UCSD-AML1 (cell line): Measurements from ENCODE around the gene GPX5.

Source experiments
- DNase-seq: peaks from one replicate; lab custom pipeline; 2025; ENCODE audit not compliant: unreplicated experiment; lab: John Stamatoyannopoulos, UW

GPX5 gene

DNA sequence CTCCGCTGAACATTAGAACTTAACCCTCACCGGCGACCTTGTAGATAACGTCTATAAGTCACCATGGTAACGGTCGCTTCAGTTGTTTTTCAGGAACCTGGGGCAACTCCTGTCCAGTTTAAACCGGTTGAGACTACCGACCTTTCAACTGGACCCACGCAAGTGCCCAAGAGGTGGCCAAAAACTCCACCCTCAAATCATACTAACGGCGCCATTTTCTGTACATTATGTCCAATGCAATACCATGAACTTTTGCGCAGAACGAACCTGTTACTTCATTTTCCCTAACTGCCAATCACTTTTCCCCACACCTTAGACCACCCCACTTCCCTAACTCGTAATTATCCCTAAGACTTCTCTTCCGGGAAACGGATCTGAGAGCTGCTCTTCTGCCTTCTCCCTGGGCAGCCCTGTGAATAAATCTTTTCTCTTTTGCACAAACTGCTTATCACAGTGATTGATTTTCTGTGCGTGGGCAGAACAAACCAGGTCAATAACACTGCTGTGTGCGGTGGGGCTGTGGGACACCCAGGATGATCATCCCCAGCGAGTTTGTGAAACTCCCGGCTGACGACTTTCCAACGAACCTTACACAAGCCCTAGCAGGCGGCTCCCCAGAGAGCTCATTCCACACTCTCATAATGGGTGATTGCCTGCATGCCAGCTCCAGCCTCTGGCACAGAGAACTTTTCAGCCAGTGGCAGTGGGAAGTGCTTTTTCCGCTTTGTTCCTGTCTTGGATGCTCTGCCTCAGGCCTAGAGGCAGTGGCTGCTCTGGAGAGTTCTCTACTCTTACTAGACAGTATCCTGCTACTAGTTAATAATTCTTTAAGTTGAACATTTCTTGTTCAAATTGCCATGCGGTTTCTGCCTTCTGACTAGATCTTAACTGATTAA lies 28.6 kb downstream of the GPX5 start:
- DNase-seq = no peak

DNA sequence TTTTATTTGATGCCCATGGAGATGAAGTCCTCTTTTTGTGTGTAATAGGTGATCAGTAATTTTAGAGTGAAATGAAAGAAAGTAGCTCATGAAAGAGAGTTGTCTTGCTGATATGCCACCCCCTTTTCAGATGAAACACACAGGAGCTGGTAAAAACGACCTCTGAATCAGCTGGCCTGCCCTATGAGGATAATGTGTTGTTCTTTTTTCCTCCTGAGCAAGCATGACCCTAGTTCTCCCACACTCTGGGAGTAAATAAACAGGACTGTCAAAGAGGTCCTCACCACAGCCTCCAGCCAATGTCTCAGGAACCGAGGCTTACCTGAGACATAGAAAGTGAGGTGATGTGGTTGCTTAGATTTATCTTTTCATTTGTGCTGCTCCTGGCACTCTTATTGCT lies 29.5 kb downstream of the GPX5 start:
- no peak for DNase-seq

DNA sequence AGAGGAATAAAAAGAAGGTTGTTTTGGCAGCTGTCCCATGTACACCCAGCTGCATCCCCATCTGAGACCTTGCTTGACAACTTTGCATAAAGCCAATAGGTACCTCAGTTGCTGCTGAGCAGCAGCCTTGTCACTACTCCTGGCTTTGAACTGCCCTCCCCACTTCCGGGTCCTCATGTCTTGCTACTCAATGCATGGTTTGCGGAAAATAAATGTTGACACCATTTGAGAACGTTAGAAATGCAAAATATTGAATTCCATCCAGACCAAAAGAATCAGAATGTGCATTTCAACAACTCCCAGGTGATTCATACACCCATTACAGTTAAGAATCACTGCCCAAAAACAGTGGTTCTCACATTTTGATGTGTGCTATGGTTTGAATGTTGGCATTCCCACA lies 32.9 kb downstream of the GPX5 start:
- no peak for DNase-seq

DNA sequence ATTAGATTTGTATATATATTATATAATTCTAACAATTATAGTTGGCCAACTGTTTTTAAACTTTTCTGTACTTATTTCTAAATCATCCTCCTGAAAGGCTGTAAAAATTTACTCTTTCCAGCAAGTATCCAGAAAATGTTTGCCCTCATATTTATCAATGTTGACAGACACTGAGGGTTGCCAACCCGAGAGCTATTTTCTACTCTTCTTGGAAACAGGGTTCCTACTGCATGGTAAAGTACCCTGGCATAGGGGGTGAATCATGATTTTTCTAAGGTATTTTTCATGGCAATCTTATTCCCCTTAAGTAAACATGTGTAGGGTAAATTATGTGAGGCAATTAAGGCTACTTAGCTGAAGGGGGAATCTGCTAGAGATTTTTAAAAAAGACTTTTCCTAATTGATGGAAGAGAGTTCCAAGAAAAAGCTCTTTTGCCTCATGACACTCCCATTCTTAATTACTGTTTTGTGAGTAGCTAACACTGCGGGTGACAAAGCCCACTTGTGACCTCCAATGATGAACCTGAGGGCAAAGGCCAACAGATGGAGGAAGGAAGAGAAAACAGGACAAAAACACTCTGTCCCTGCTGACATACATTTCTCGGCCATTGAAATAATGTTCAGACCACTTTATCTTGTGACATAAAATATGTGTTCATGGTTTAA lies 37.9 kb downstream of the GPX5 start:
- no peak for DNase-seq

DNA sequence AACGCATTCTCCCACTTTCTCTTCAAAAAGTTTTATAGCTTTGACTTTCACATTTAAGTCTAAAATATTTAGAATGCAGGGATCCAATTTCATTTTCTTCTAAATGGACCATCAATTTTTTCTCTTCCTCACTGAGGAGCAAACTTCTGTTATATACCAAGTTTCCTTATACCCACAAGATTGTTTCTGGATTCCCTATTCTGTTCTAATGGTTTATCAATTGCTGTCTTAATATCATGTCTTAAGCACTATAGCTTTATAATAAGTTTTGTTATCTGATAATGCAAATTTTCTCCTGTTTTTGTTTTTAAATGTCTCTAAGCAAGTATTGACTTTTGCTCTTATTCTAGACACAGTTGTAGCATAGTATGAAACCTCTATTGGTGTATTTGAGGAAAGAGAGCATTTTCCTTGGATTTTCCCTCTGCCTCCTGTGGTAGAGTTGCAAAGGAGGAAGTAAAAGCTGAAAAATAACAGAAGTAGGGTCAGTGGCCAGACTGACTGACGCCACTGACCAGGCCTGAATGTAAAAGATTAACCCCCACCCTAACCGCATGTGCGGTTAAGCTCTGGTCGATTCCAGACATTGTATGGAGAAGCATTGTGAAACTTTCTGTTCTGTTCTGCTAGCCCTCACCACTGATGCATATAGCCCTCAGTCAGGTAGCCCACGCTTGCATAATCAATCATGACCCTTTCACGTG lies 40.3 kb downstream of the GPX5 start:
- DNase-seq = no peak

DNA sequence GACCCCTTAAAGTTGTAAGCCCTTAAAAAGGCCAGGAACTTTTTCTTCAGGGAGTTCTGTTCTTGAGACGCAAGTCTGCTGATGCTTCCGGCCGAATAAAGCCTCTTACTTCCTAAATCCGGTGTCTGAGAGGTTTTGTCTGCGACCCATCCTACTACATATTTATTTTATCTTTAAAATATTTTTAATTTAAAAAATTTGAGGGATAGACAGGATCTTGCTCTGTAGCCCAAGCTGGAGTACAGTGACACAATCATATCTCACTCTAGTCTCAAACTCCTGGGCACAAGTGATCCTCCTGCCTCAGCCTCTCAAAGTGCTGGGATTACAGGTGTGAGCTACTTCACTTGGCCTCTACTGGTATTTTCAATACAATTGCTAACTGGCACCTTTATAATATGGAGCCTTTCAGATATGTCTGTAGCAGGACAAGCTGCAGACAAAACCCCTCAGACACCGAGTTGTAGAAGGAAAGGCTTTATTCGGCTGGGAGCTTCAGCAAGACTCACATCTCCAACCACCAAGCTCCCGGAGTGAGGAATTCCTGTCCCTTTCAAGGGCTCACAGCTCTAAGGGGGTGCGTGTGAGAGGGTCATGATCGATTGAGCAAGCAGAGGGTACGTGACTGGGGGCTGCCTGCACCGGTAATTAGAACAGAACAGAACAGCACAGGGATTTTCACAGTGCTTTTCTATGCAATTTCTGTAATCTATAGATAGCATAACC lies 41.0 kb downstream of the GPX5 start:
- no peak for DNase-seq

DNA sequence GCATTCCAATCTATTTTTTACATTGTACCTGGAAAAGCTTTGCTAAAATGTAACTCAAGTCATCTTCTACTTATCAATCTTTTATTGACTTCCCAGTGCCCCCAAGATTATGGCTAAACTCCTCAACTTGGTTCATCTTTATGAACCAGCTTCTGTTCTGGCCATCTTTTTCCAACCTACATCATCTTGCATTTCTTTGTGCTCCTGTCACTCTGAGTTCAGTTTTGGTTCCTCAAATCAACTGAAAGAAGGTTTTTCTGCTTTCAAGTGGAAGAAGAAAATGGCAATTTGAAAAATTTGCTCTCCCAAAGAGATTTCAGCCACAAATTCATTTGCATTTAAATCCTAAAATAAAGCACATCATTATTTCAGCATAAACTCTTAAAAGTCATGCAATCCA lies 41.8 kb downstream of the GPX5 start:
- no peak for DNase-seq

DNA sequence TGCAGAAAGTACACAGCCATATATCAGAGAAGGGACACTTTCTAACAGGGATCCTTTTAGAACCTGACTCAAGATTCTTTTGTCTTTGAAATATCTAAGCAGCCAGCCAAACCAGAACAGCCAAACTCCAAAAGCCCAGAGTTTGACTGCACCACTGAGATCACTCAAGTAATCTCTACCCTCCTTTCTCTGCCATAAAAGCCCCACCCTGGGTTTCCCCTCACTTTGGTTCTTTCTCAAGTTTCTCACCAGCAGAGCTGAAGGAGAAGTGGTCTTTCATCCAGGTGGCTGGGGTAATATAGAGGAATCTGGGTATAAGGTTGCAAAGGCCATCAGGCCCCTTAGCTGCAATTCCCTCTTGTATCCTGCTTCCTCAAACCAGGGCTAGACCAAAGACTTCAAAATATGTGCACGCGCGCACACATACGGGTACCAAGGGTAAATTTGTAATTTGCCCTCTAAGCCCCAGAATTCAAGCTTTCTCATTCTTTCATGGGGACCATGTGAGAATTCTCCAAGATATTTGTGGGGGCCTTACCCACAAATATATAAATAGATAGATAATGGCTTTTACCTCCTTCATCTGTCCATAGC lies 42.9 kb downstream of the GPX5 start:
- no peak for DNase-seq

DNA sequence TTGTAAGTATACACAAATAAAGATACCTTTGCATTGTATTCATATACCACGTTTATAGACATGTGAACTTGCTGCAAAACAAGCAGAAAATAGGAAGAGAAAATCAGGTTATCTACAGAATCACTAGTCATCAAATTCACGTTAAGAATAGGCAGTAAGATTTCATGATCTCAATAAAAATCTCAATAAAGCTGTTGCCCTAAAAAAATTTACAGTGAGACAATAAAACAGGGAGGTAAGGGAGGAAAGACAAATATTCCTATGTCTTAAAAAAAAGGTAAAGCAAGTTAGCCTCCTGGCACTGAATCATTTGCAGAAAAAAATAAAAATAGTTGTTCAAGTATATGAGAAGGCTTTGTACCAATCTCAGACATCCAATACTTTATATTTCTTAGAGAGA lies 44.1 kb downstream of the GPX5 start:
- DNase-seq = no peak

DNA sequence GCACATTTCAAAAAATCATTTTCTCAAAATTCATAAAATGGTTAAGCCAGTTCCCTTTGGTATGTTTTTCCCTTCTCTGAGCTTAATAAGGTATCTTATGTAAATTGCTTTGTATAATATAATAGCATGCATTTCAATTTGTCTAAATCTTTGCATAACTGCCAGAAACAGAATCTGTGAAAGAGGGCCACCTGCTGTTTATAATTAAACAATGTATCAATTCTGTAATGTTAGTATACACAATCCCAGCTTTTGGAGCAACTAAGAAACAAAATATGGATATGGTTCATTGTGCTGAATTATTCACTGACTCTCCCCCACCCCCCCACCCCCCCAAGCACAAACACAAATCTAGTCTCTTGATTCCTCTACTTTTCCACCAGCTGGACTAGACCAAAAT lies 54.8 kb downstream of the GPX5 start:
- DNase-seq = no peak

DNA sequence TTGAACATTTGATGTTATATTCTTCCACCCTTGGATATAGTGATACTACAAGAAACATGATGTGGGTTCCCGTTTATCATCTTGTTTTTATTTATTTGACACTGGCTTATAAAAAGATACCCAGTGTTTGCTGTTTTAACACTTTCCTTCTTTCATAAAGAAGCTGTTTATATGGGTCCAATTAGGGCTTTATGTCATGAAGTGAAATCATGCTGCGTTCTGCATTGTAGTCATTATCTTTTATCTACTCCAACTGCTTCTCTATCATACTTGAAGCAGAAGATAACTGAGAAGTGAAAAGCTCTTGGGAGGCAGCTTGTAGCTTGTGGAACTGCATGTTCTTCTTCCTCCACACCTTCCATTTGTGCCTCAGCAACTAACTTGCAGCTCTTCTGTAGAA lies 57.8 kb downstream of the GPX5 start:
- DNase-seq = no peak
